ENCODE data around the gene CCDC137.
"Not testable (repeated sequence)": the region's sequence is repeated elsewhere in the genome, so short reads cannot be mapped to it uniquely, and the experiment has no call there.

CCDC137 gene

DNA sequence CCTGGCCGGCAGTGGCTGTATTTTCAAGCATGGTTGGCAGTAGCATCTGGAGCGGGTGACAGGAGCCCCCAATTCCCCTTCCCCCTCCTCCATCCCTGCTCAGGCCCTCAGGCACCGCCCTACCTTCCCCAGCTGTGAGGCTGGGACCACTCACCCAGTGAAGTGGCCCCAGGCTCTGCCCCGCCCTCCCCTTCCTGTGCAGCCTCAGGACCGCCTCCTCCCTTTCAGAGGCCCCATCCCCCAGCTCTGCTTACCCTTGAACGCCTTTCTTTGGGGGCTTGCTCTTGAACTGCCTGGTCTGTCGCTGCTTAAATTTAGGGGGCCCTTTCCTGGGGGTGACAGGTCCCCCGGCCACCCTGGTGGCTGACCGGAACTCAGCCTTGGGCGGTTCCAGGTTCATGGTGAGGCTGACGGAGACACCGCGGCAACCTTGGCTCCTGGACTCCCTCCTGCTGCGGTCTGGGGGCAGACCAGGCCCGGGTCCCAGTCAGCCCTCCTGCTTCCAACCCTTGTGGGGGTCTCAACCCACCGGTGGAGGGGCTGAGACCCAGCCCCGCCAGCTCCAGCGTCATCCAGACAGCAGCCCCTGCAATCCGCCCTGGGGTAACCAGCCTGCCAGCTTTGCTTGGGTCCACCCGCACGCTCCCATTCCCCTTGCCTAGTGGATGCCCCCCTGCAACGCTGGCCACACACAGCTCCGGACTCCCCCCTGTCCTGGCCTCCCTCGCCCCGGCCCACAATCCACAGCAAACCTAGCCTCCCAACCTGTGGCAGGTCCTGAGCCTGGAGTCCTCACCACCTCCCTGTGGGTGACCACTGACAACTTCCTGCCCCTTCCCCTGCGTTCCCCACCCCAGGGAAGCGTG lies 13.4 kb upstream of the CCDC137 start:
- DNase-seq = no peak

DNA sequence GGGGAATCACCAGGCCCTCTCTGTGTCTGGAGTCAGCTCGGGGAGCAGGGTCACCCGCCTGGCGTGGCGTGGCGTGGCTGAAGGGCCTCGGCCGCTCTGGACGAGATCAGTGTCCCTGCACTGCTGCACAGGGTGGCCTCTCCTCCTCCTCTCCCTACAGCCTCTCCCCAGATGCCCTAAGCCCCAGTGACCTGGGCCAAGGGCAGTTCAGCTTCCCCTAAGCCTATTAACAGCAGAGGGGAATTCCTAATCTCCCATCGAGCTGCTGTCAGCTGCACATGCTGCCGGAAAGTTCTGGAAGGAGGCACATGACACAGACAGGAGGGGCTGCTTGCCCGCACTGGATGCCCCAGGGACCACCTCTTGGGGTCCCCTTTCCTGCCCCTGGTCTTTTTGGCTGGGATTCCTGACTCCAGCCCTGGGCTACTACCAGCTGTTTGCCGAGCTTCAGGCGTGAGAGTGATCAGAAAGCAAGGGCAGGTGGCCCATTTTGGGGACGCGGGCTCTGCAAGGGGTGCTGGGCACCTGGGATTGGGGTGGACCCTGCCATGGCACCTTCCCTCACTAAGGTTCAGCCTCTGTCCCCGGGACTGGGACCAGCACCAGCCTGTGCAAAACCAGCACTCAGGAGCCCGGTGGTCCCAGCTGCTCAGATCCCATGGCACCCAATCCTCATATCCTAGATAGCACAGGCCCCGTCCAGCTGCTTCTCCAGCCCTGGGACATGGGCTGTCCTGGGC lies 11.0 kb upstream of the CCDC137 start:
- DNase-seq = no peak

DNA sequence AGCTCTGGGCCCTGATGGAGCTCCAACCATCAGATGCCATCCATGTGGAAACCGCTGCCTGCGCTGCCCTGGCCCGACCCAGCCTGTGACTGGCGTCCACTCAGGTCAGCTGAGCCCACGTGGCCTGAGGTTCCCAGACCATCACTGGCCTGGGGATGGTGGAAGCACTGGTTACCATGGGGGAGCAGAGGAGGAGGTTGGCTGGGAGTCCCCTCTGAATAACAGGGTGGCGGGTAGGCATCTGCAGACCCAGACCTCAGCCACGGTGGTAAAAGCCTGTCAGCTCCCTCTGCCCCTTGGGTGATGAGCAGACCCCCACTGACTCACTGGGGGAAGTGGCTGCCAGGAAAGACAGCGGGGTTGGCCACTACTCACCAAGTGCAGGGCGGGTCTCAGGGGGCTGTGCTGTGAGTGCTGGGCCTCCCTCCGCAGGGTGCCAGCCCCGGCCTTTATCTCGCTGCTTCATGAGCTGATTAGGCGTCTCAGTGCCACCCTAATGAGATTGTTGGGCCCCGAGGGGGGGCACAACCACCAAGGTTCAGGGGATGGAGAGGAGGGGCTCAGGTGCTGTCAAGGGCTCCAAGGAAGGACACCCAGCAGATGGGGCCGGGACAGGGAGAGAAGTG lies 10.3 kb upstream of the CCDC137 start, which contains the start of gene PDE6G:
TSS of gene PDE6G (minus strand) at position 425 of the 626 bp plus-strand sequence. CDS start 3,237 bp downstream, outside the sequence.
- no peak for DNase-seq

DNA sequence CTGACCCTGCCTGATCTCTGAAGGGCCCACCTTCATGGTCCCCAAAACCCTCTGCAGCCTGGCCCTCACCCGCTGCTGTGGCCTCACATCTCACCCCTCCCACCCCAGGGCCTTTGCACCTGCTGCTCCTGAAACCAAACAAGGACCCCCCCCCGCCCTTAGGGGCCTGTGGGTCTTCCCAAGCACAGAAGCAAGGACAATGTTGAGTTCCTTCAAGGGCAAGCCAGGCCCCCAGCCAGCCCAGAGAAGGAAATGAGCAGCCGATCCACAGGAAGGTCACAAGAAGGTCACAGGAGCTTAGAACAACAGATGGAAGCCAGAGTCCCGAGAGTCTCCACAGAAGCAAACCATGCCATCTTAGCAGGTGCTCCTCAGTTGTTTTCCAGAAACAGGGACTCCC lies 9.7 kb upstream of the CCDC137 start:
- DNase-seq = no peak

DNA sequence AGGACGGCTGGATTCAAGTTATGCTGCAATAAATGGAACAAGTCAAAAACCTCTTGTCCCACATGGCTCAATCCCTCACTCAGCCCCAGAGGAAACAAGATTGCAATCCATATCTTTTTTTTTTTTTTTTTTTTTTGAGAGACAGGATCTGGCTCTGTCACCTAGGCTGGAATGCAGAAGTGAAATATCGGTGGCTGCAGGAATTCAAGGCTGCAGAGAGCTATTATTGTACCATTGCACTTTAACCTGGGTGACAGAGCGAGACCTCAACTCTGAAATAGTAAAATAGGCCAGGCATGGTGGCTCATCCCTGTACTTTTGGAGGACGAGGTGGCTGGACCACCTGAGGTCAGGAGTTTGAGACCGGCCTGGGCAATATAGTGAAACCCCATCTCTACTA lies 7.5 kb upstream of the CCDC137 start:
- DNase-seq = no peak

DNA sequence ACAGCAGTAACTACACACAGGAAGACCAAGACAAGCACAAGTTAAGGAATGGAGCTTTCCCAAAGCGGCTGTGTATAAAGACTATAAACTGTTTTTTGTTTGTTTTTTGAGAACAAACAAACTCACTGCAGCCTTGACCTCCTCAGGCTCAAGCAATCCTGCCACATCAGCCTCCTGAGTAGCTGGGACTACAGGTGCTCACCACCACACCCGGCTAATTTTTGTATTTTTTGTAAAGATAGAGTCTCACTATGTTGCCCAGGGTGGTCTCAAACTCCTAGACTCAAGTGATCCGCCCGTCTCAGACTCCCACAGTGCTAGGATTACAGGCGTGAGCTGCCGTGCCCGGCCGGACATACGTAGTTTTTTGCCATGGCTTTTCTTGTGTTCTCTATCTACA lies 6.1 kb upstream of the CCDC137 start:
- DNase-seq = no peak

DNA sequence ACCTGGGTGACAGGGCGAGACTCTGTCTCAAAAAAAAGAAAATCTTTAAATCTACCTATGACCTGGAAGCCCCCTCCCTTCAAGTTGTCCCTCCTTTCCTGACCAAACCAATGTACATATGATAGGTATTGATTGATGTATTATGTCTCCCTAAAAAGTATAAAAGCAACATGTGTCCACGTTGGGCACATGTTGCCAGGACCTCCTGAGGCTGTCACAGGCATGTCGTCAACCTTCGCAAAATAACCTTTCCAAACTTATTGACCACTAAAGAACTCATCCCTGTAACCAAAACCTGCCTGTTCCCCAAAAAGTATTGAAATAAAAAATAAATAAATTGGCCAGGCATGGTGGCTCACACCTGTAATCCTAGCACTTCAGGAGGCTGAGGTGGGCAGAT lies 4.5 kb upstream of the CCDC137 start:
- no peak for DNase-seq

DNA sequence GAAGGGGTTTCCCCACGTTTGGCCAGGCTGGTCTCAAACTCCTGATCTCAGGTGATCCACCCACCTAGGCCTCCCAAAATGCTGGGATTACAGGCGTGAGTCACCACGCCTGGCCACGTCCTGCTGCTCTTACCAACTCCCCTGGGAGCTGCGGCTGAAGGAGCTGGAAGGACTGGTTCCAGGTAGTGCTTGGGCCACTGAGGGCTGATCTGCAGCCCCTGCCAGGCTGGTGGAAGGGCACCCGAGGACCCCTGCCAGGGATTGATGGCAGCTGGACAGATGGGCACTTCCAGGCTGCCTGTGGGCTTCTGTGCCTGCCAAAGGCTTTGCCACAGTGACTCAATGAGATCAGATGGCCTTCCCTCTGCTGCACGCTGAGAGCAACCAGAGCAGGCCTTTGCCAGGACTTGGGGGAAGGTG lies 2.5 kb upstream of the CCDC137 start:
- no peak for DNase-seq

DNA sequence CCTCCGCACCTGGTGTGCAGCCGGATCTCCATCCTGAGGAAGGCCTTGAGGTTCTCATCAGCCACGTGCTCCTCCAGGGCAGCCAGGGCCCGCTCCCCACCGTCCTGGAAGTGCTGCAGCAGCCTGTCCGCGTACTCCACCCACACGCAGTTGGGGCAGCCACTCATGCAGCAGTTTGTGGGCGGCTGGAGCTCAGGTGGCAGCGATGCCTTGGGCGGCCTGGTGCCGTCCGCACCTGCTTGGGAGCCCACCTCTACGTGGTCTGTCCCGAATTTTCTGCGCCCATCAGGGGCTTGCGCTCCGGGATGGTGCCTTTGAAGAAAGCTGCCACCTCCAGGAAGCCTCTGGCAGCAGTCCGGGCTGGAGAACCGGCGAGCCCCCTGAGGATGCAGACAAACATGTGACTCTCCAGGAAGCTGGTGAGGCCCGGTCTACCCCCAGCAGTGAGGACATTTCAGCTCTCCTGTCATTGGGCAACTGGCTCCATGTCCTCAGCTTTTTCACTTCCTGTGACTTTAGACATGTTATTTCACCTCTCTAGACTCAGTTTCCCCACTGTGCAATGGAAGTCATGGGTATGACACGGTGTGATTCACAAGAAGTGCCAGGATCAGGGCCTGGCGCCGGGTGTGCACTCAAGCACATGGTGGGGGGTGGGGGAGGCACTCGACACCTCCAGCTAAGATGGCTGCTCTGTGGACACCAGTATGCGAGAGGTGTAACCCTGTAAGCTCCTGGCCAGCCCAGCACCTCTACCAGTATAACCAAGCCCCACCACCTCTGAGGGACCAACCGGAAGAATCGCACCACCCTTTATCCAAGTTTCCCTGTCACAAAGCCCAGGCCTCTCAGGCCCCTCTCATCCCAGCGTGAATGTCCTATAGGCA lies 1.1 kb upstream of the CCDC137 start:
- DNase-seq = no peak

DNA sequence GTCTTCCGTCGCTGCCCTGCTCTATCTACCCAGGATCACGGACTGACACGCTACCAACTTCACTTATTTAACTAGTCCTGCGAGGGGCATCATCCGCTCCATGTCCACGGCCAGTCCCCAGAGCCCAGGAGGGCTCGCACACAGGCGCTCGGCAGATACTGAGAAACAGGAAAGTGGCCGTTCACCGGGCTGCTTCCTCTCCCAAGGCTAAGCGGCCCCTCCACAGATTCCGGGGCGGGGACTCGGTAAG lies 520 bp upstream of the CCDC137 start:
- no peak for DNase-seq

DNA sequence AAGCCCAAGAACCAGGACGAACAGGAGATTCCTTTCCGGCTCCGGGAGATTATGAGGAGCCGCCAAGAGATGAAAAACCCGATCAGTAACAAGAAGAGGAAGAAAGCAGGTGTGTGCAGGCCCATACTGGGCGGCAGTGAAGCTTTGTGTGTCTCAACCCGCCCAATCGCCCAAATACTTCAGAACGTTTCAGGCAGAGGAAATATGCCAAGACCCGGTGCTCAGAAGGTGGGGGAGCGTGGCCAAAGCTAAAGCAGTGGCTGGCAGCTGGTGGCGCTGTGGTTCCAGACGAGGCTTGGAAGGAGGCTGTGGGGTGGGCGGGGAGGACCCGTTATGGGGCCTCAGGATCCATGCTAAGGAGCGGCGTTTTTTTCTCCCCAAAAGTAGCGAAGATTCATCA lies 1.2 kb downstream of the CCDC137 start:
- no peak for DNase-seq

DNA sequence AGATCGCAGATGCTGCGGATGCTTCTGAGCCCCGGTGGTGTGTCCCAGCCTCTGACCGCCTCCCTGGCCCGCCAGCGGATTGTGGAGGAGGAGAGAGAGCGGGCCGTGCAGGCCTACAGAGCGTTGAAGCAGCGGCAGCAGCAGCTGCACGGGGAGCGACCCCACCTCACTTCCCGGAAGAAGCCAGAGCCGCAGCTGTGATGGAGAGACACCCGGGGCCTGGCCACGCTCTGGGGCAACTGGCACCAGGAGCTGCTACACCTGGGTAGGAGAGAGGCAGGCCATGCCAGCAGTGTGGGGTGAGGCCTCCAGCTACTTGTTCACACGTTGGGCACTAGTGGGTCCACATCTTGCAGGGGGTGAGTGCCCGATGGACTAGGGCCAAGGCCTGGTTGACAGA lies 6.0 kb downstream of the CCDC137 start:
- DNase-seq = no peak

DNA sequence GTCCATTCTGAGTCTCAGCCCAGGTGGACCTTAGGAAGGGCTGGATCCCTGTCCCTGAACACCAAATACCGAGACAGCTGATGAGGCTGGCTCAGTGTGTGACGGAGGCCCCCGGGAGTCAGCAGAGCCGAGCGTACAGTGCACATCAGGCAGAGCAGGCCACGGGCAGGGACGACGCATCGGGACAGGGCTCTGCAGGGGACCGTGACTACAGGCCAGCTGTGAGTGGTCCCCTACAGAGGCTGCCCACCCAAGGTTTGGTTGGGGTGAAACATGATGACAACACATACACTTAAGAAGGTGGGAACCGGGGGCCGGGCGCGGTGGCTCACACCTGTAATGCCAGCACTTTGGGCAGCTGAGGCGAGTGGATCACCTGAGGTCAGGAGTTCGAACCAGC lies 6.4 kb downstream of the CCDC137 start:
- DNase-seq = no peak

DNA sequence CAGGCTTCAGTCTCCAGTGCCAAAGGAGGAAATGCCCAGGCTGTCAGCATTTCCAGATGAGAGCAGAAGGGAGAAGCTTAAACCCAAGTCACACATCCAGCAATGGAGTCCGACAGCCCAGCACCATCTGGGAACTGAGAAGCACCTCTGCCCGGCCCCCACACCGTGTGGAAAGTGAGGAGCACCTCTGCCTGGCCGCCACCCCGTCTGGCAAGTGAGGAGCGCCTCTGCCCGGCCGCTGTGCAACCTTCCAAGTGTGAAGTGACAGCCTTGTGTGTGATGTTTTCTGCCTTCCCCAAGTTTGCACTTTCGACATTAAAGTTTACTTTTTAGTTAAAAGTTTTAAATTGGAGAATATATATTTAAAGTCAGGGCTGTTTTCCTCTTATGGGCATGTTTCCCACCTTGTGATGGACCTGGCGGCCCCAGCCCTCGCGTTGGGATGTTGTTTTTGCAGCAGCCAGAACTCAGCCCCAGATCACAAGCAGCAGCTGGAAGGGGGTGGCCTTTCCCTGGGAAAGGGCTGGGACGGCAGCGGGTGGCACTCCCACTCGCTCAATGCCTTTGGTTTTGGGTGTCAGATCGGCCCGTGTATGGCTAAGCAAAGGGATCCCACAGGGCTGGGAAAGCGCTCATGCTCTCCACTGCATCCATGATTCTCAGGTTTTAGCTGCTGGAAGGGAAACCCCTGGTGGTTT lies 7.2 kb downstream of the CCDC137 start:
- DNase-seq = no peak

DNA sequence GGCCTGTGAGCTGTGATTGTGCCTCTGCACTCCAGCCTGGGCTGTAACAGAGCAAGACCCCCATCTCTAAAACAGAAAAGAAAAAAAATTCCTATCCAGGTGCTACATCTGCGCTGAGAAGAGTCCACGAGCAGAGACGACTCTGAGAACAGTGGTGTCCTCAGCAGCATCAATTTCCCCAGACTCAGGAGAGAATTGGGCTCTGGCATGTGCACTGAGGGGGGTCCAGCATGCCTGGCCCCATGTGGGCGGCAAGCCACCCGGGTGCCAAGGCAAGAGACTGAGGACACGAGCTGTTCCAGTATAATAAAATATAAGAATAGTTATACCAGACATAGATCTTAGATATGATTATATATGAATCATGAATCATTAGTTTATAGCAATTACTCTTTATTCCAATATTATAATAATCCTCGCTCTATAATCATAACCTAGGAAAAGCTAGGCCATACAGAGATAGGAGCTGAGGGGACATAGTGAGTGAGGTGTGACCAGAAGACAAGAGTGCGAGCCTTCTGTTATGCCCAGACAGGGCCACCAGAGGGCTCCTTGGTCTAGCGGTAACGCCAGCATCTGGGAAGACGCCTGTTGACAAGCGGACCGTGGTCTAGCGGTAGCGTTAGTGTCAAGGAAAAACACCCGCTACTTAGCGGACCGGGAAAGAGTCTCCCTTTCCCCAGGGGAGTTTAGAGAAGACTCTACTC lies 9.1 kb downstream of the CCDC137 start:
- not testable (repeated sequence) for DNase-seq

DNA sequence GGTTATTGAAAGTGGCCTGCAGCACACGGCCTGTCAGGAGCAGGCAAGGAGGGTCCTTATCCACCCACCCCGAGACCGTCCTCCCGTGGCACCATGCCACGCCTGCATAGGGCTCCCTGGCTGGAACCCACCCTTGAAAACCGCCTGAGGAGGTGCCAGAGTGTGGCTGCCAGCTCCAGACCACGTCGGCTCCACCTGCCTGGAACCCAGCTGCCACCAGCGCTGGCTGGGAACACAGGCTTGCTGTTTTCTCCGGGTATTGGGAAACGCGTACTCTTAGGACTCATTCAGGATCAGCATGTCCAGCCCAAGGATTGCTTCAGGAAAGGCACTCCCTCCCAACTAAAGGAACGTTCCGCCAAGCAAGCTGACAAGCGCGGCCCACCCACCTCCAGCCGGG lies 10.4 kb downstream of the CCDC137 start:
- DNase-seq = no peak

DNA sequence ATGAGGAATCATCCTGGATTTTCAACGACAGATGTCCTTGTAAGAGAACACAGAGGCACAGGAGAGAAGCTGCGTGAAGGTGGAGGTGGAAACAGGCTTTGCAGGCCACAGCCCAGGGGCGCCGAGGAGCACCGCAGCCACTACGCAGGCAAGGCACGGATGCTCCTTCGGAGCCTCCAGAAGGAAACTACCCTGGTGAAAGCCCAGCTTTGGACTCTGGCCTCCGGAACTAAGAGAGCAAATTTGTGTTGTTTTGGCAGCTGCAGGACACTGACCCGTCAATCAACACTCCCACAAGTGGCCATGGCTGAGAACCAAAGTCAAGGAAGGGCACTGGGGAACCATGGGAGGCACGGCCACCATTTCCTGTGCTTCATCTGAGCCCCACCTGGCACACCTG lies 13.6 kb downstream of the CCDC137 start:
- no peak for DNase-seq

DNA sequence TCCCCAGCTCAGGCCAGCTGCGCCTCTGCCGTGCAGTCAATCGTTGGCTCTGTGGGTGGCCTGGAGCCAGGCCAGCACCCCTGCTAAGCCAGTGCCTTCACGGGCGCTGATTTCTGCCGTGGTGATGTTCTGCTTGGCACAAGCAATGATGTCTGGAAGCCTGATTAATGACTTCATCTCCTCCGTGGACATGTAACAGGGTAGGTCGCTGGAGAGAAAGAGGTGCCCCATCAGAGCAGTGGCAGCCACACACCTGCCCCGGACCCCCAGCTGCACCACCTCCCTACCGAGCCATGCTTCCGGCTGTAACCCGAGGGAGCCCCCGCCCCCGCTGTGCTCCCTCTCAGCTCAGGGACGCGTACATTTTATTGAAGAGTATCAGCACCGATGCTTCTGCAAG lies 15.1 kb downstream of the CCDC137 start:
- DNase-seq = no peak

DNA sequence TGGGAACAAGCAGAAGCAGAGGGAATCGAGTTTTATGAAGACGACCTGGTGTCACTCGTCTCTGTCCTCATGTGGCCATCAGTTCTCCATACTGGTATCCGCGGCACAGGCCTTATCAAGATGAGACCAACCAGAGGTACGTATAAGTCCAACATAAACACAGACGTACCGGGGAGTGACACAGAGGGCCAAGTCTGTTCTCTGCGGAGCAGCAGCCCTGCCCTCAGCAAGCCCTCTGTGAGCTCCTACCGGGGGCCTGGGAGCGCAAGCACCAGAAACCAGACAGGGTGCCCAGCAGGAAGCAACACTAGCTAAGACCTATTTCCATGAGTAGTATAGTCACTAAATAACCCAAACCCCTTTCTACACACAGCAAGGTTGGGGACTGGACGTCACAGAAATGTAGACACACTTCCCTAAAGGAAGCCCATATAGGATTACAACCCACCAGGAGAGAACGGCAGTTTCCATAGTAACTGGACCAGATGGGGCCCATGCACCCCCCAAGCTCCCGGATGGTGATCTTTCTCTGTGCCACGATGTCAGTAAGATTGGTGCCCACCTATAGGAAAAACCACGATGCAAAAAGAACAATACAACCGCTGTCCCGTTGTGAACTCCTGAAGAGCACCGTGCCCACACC lies 16.1 kb downstream of the CCDC137 start:
- no peak for DNase-seq

DNA sequence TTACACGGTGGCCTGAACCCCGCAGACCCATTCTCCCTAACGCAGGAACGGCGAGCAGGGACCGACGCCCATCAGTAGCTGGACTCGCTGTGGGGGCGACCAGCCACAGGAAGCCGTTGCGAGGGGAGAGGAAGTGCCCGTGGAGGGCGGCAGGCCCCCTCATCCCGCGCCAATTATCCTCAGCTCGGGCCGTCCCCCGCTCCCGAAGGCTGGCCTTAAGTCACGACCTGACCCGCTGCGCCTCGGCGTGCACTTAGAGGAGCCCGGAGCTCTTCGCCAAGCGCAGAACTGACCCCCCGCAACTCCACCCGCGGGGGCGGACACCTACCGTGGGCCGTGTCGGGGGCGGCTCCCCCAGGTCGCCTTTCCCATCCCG lies 16.7 kb downstream of the CCDC137 start:
- no peak for DNase-seq
